ENCODE measurements around the gene SEPTIN10.

The SEPTIN10 gene

GRCh38 chr2:109522063-109522374 is 91.7 kb downstream of the SEPTIN10 start:
- no peak overlapping the region for H3K4me3 ChIP-seq (replicated peaks in 1 of 2; ENCODE audit: low read depth in 2 of 2, low read length in 2 of 2)
- TF ChIP-seq, protein P1, sequence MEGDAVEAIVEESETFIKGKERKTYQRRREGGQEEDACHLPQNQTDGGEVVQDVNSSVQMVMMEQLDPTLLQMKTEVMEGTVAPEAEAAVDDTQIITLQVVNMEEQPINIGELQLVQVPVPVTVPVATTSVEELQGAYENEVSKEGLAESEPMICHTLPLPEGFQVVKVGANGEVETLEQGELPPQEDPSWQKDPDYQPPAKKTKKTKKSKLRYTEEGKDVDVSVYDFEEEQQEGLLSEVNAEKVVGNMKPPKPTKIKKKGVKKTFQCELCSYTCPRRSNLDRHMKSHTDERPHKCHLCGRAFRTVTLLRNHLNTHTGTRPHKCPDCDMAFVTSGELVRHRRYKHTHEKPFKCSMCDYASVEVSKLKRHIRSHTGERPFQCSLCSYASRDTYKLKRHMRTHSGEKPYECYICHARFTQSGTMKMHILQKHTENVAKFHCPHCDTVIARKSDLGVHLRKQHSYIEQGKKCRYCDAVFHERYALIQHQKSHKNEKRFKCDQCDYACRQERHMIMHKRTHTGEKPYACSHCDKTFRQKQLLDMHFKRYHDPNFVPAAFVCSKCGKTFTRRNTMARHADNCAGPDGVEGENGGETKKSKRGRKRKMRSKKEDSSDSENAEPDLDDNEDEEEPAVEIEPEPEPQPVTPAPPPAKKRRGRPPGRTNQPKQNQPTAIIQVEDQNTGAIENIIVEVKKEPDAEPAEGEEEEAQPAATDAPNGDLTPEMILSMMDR (IDR thresholded peaks at IDR 0.05; ENCODE audit: low read depth, low read length) = no peak
- no peak for DNase-seq (ENCODE audit: low read depth in 2 of 2)

- no peak for DNase-seq (ENCODE audit: low read depth in 2 of 2)
- no peak overlapping the region for H3K4me3 ChIP-seq (replicated peaks in 1 of 2; ENCODE audit: low read depth in 2 of 2, low read length in 2 of 2)
- TF ChIP-seq, protein P1 (IDR thresholded peaks at IDR 0.05; ENCODE audit: low read depth, low read length) = no peak
Observed at GRCh38 chr2:109521233-109522062, 92.3 kb downstream of the SEPTIN10 start.

- no peak for DNase-seq (ENCODE audit: low read depth in 2 of 2)
- TF ChIP-seq, protein P1 (IDR thresholded peaks at IDR 0.05; ENCODE audit: low read depth, low read length) = no peak
- H3K4me3 ChIP-seq (replicated peaks in 1 of 2; ENCODE audit: low read depth in 2 of 2, low read length in 2 of 2) = no peak overlapping the region
Observed at GRCh38 chr2:109519513-109519912, 94.3 kb downstream of the SEPTIN10 start.

- TF ChIP-seq, protein P1 (IDR thresholded peaks at IDR 0.05; ENCODE audit: low read depth, low read length) = no peak
- DNase-seq (ENCODE audit: low read depth in 2 of 2) = no peak
- no peak overlapping the region for H3K4me3 ChIP-seq (replicated peaks in 1 of 2; ENCODE audit: low read depth in 2 of 2, low read length in 2 of 2)
Observed at GRCh38 chr2:109517118-109517889, 96.5 kb downstream of the SEPTIN10 start.

DNA sequence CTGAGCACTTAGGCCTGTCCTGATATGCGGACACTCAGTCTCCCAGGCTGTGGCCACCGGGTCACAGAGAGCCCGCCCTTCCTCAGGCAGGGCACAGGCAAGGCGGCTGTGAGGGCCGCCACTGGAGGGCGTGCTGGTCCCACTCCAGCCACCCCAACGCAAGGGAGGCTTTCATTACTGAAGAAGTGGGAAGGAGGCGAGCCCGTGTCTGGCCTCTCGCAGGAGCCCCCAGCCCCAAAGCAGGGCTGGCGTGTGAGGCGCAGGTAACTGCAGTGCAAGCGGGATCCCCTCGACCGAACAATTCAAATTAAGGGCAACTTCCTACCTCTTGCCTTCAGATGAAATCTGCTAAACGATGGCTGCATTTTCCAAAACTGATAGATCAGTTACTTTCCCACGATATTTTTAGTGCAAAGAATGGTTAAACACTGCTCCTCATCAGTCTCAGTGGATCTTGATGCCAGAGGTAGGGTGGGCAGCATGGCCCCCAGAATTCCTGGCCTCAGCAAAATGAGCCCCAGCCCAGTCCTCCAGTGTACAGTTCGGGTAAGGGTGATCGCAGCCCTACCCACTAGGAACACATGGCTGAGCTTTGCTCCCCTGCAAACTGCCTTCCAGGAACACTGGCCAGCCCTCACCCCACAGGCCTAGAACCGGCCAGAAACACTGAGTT is 97.2 kb downstream of the SEPTIN10 start:
- peak; percentile 42 to 57 for DNase-seq (ENCODE audit: low read depth in 2 of 2)
- H3K4me3 ChIP-seq (replicated peaks in 1 of 2; ENCODE audit: low read depth in 2 of 2, low read length in 2 of 2) = no peak overlapping the region
- TF ChIP-seq, protein P1 (IDR thresholded peaks at IDR 0.05; ENCODE audit: low read depth, low read length) = peak; percentile 86

- DNase-seq (ENCODE audit: low read depth in 2 of 2) = no peak
- H3K4me3 ChIP-seq (replicated peaks in 1 of 2; ENCODE audit: low read depth in 2 of 2, low read length in 2 of 2) = no peak overlapping the region
- TF ChIP-seq, protein P1 (IDR thresholded peaks at IDR 0.05; ENCODE audit: low read depth, low read length) = no peak
Observed at GRCh38 chr2:109514857-109515256, 98.9 kb downstream of the SEPTIN10 start.
